ENCODE measurements around the gene KDM4B.
A peak's percentile ranks its signal among the peaks of the same experiment; 100 is the strongest.

Gene KDM4B

DNA sequence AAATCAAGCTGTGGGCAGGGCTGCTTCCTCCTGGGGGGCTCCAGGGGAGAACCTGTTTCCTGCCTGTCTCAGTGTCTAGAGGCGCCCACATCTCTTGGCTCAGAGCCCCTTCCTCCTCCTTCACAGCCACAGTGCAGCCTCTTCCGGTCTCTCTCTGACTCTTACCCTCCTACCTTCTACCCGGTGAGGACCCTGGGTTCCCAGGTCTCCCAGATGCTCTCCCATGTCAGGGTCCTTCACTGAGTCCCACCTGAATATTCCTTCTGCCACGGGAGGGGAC is 153.1 kb downstream of the KDM4B start:
- TF ChIP-seq, protein P1, sequence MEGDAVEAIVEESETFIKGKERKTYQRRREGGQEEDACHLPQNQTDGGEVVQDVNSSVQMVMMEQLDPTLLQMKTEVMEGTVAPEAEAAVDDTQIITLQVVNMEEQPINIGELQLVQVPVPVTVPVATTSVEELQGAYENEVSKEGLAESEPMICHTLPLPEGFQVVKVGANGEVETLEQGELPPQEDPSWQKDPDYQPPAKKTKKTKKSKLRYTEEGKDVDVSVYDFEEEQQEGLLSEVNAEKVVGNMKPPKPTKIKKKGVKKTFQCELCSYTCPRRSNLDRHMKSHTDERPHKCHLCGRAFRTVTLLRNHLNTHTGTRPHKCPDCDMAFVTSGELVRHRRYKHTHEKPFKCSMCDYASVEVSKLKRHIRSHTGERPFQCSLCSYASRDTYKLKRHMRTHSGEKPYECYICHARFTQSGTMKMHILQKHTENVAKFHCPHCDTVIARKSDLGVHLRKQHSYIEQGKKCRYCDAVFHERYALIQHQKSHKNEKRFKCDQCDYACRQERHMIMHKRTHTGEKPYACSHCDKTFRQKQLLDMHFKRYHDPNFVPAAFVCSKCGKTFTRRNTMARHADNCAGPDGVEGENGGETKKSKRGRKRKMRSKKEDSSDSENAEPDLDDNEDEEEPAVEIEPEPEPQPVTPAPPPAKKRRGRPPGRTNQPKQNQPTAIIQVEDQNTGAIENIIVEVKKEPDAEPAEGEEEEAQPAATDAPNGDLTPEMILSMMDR (IDR thresholded peaks at IDR 0.05; ENCODE audit: low read depth, low read length): no peak
- DNase-seq (ENCODE audit: low read depth, low spot score): no peak
- no peak overlapping the region for H3K4me3 ChIP-seq (ENCODE audit: low read depth, low read length)
- in situ Hi-C loops (cut with HindIII; ENCODE audit: low sequenced_read_pairs): no loop called here

DNA sequence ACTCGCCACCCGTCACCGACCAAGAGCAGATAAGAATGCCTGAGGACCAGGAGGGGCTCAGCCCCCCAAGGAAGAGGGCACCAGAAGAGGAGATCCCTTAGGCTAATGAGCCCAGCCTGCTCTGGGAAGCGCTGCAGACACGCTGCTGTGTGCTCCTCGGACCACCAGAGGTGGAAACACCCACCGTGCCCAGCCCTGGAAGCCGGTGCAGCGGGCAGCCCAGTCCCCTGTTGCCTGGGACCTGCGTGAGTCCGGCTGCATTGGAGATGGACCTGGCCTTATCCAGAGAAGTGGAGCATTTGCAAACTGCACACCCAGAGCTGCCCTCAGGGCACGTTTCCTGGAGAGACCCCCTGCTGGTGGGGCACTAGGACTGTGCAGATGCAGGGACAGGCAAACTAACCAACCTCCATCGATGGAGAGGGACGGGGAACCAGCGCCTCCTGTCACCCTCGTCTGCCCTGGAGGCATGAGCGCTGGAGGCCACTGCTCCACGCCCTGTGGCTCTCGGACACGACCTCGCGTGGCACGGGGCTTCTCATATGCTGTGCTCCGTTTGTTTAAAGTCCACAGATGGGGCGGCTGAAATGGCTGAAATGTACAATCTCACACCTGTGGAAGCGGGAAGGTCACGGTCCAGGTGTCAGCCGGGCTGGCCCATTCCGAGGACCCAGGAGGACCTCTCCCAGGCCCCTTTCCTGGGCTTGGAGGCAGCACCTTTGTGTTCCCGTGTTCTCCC is 153.9 kb downstream of the KDM4B start:
- in situ Hi-C loops (cut with HindIII; ENCODE audit: low sequenced_read_pairs): no loop called here
- no peak for DNase-seq (ENCODE audit: low read depth, low spot score)
- TF ChIP-seq, protein P1 (IDR thresholded peaks at IDR 0.05; ENCODE audit: low read depth, low read length): peak; percentile 1
- H3K4me3 ChIP-seq (ENCODE audit: low read depth, low read length): no peak overlapping the region

DNA sequence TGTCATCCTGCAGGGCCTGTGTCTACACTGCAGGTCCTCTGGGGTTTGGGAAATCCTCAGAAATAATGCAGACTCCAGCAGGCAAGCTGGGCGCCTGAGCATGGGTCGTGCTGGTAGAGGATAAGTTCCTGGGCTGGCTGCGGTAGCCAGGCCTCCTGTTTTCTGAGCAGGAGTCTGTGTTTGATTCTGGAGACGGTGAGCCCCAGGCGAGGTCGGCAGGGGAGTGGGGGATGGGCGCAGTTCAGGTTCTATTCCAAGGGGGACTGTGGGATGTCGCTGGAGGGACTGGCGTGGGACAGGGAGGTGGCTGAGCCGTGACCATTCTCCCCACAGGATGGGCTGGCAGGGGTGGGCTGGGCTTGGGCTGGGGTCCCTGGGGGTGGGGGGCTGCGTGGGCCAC is 154.7 kb downstream of the KDM4B start:
- TF ChIP-seq, protein P1 (IDR thresholded peaks at IDR 0.05; ENCODE audit: low read depth, low read length): no peak
- no peak overlapping the region for H3K4me3 ChIP-seq (ENCODE audit: low read depth, low read length)
- in situ Hi-C loops (cut with HindIII; ENCODE audit: low sequenced_read_pairs): no loop called here
- DNase-seq (ENCODE audit: low read depth, low spot score): no peak

DNA sequence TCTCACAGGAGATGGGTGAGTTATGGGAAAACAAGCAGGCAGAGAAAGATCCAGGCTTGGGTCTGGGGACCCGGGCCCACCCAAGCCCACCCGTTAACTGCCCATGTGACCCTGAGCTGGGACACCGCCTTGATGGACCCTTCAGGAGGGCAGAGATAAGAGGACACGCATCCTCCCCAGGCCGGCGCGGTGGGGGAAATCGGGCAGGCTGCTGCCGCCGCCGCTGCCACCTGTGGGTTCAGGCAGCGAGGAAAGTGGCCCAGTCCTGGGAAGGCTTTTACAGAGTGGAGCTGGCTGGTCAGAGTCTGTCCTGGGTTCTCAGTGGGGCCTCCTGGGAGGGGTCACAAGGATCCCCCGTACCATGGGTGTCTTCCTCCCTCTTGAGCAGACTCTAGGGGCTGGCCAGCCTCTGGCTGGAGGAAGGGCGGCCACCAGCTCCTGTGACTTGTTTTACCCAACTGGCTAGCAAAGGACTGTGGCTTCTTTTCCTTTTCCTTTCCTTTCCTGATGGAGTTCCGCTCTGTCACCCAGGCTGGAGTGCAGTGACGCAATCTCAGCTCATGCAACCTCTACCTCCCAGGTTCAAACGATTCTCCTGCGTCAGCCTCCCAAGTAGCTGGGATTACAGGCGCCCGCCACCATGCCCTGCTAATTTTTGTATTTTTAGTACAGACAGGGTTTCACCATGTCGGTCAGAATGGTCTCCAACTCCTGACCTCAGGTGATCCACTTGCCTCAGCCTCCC is 155.4 kb downstream of the KDM4B start:
- no peak for DNase-seq (ENCODE audit: low read depth, low spot score)
- H3K4me3 ChIP-seq (ENCODE audit: low read depth, low read length): no peak overlapping the region
- TF ChIP-seq, protein P1 (IDR thresholded peaks at IDR 0.05; ENCODE audit: low read depth, low read length): no peak
- in situ Hi-C loops (cut with HindIII; ENCODE audit: low sequenced_read_pairs): no loop called here

DNA sequence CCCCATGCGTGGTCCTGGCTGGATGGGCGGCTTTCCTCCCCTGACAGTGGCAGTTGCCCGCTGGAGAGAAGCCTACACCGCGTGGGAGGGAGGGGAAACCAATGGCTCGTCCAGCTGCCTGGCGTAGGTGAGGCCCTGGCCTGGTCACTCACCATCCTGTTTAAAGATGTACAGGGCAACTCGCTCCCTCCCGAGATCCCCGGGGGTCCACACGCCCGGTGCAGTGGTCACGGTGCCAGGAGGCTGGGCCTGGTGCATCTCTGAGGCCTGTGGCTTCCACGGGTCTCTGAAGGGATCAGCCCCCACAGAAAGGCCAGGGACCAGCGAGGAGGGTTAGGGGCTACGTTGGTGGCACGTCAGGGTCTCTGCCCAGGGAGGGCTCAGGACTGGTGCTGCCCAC is 156.5 kb downstream of the KDM4B start:
- DNase-seq (ENCODE audit: low read depth, low spot score): no peak
- TF ChIP-seq, protein P1 (IDR thresholded peaks at IDR 0.05; ENCODE audit: low read depth, low read length): no peak
- H3K4me3 ChIP-seq (ENCODE audit: low read depth, low read length): no peak overlapping the region
- in situ Hi-C loops (cut with HindIII; ENCODE audit: low sequenced_read_pairs): no loop called here

DNA sequence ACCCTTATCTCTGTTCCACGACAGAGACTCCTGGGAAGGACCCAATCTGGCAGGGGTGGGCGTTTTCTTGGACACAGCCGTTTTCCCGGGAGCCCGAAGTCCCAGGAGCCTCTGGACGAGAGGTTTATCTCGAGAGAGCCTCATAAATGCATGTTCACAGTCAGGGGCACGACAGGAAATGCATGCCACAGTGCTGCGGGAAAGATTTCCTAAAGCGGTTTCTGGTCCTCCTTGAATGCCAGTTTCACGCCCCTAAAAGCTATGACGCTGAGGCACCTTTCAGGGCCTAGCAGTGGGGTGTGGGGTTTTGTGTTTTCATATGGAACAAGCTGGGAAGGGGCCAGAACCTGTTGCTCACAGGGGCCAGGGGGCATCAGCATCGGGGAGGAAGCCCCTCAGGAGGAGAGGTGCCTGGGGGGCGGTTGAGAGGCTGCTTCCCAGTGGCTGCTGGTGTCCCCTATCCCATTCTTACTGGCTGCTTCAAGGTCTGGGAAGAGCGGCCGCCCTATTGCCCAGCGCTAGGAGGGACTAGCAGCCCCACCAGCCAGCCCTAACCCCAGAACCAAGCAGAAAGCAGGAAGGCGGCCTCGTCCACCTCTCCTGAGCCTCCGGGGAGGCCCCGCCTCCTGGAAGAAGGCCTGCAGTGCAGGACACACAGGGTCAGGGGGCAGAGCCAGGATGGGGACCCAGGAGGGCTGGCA is 157.0 kb downstream of the KDM4B start:
- no peak overlapping the region for H3K4me3 ChIP-seq (ENCODE audit: low read depth, low read length)
- DNase-seq (ENCODE audit: low read depth, low spot score): peak; percentile 13
- in situ Hi-C loops (cut with HindIII; ENCODE audit: low sequenced_read_pairs): no loop called here
- TF ChIP-seq, protein P1 (IDR thresholded peaks at IDR 0.05; ENCODE audit: low read depth, low read length): no peak
